ENCODE measurements around the gene HES6.
"Not testable (repeated sequence)": the region's sequence is repeated elsewhere in the genome, so short reads cannot be mapped to it uniquely, and the experiment has no call there.

The HES6 gene

DNA sequence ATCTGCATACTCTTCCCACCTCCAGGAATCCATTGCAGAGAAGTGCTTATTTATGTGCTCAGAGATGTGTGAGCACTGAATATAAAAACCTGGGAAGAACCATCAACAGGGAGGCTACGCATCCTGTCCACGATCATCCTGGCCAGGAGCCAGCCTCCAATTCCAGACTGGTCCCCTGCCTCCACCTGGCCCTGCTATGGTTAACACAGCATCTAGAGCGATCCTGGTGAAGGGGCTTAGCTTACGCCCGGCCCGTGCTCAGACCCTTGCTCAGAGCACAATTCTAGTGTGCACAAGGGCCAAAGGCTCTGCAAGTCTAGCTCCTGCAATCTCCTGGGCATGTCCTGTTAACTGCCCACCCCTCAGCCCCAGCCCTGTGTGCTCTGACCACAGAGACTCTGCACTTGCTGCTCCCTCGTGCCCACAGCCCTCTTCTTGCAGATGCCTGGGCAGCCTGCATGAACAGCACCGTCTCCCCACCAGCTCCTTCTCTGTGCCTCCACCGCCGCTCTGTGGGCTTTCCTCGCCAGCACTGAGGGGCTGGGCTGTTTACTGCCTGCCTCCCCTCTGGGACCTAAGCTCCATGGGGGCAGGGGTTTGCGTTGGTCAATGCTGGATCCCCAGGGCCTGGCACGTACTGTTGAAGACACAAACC is 42.1 kb upstream of the HES6 start:
- DNase-seq (ENCODE audit: insufficient read length, low spot score) (no peak), FAIRE-seq (no peak)
- no peak for TF ChIP-seq POLR2A (IDR thresholded peaks at IDR 0.05; ENCODE audit: low read depth, low read length)

DNA sequence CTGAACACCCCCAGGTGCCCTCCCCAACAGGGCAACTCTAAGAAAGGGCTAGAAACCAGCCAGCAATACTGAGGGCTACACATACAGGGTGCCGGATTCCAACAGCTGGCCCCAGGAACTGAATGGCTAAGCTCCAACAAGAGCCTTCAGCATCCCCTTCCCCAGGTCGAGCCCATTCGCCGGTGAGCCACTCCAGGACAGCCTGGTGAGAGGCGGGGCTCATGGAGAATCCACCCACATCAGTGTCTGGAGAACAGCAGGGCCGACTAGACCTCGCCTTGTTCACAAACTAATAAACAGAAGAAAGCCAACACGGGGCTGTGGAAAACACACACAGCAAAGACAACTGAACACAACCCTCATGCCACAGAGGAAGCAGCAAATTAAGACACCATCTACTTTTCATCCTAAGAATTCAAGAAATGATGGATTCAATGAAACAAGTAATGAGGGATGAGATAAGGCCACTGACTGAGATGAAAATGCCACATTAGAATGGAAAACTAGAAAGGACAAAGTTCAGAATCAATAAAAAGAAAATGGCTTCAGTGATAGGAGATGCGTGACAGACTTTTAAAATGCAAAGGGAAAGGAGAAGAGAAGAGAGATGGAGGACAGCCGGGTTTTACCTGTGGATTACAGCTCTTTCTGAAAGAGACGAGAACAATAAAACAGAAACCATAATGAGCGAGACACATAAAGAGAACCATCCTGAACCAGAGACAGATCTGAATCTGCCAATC is 40.4 kb upstream of the HES6 start:
- no peak for FAIRE-seq

DNA sequence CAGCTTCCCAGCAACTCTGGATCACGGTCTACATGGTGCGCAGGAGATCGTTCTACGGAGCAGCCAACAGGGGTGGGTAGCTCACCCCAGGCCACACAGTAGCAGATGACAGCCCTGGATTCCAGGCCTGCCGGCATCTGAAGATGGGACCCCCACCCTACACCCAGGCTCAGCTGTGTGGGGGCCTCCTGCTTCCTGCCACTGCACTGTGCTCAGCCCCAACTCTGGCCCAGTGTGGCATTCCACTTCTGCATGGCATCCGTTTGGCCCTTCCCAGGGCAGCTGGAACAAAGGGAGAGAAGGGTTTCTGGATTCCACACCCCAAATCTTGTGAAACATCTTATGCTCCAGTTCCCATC is 39.5 kb upstream of the HES6 start:
- no peak for TF ChIP-seq POLR2A (IDR thresholded peaks at IDR 0.05; ENCODE audit: low read depth, low read length)
- DNase-seq (ENCODE audit: insufficient read length, low spot score) (no peak), FAIRE-seq (no peak)

More for the DNA sequence above, 40.4 kb upstream of the HES6 start:
- no peak for DNase-seq (ENCODE audit: insufficient read length, low spot score)
- no peak for TF ChIP-seq POLR2A (IDR thresholded peaks at IDR 0.05; ENCODE audit: low read depth, low read length)

DNA sequence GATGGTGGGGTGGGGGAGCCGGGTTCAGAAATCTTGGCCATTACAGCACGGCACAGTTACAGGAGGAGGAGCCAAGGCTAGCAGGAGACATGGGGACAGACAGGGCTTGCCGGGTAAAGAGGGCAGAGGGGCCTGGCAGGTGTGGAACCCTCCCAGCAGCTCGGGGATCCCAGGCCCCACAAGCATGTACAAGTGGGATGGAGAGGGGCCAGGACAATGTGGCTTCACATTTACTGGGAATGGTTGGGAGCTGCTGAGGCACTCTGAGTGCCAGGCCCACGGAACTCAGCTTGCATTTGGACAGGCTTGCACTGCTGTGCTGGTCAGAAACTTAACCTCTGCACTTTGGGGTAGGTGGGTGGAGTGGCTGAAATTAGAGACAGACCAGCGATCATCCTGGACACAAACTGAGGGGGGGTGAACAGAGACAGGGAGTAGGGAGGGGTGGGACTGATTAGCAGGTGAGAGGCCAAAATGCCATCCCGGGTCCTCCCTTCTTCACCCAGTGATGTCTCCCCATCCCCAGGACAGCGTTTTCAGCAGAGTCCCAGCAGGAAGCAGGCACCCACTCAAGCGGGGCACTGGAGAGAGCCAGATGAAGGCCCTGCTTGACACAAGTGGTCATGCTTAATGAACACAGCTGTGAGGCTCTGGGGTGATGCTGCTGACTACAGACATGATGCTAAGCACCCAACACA is 38.9 kb upstream of the HES6 start:
- no peak for TF ChIP-seq POLR2A (IDR thresholded peaks at IDR 0.05; ENCODE audit: low read depth, low read length)
- DNase-seq (ENCODE audit: insufficient read length, low spot score) (no peak), FAIRE-seq (no peak)

DNA sequence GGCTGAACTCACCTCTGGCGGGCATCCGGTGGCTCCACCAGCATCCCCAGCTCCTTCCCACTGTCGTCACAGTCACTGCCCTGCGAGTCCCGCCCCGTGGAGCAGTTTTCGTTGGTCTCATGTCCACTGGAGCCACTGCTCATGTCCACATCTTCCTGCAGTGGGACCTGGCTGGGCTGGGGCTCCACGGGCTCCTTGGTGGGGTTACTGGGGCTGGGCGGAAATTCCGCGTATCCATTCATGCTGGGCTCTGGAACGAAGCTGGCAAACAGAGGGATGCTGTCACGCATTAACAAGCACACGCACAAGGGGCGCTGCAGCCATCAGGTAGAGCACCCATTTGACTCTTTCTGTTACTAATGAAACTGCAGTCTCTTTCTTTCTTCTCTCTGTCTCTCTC is 37.9 kb upstream of the HES6 start:
- no peak for TF ChIP-seq POLR2A (IDR thresholded peaks at IDR 0.05; ENCODE audit: low read depth, low read length)
- DNase-seq (ENCODE audit: insufficient read length, low spot score) = no peak
- no peak for FAIRE-seq

DNA sequence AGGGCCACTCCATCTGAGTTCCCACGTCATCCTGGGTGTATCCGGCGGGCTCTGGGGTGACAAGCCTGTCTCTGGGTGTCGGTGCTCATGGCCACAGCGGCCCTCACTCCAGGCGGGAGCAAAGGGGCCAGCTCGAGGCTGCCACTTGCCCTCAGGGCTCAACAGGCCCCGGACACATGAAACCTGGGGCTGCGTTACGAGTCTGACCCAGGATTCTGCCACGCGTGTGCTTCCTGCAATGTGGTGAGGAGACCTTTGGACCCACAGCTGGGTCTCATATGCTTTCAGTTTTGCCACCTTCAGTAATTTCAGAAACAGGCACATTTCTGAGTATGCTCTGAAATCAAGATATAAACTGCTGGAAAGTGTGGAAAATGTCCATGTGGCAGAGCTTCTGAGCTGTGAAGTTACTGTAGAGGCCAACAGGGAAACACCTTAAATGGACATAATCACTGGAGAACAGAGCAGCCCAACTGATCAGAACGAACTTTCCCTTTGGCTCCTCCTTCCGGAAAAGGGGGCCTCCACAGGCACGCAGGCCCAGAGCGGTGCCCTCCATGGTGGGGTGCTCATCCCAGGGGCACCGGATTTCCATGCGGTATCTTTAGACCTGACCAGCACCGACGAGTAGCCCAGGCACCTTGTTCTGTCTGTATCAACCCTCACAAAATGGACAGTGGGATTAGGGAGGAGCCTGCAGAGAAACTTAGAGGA is 34.5 kb upstream of the HES6 start:
- FAIRE-seq (no peak), DNase-seq (ENCODE audit: insufficient read length, low spot score) (no peak)
- no peak for TF ChIP-seq POLR2A (IDR thresholded peaks at IDR 0.05; ENCODE audit: low read depth, low read length)

DNA sequence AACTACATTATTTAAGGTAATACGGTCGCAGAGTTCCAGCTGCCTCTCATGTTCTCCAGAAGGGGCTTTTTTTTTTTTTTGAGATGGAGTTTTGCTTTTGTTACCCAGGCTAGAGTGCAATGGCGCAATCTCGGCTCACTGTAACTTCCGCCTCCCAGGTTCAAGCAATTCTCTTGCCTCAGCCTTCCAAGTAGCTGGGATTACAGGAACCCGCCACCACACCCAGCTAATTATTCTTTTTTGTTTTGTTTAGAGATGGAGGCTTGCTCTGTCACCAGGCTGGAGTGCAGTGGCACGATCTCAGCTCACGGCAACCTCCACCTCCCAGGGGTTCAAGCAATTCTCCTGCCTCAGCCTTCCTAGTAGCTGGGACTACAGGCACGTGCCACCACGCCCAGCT is 33.6 kb upstream of the HES6 start:
- FAIRE-seq; DNase-seq (ENCODE audit: insufficient read length, low spot score): not testable (repeated sequence)

DNA sequence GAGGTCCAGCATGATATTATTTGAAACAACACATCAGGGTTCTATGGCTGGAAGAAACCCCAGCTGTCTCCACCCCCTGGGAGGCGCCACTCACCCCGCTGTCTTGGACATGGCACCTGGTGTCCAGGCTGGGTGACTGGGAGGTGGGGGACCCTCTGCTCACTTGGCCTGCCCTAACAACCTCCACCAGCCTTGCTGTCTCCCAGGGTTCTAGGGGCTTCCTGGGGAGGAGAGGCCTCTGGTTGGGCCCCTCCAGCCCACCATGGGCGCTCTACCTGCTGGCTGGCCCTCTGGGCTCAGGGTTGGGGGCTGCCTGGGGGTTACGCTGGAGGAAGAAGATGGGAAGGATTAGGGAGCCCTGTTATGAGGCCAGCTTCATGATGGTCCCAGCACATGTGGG is 32.3 kb upstream of the HES6 start:
- FAIRE-seq (no peak), DNase-seq (ENCODE audit: insufficient read length, low spot score) (no peak)
- no peak for TF ChIP-seq POLR2A (IDR thresholded peaks at IDR 0.05; ENCODE audit: low read depth, low read length)

DNA sequence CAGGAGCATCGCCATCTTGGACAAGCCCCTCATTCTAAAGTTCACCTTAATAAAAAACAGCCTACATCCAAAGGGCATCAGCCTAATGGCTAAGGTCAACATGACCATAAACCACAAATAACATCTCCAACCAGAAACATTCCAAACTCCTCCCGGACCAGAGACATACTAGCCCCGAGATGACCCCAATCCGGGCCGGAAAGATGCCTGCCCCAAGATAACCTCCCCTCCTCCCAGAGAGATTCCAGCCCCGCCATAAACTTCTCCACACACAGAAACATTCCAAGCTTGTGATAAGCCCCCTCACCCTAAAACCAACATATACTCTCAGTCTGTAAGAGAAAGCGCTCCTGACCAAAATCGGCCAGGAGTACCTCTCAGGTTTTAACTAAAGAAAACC is 31.8 kb upstream of the HES6 start:
- DNase-seq (ENCODE audit: insufficient read length, low spot score); FAIRE-seq: not testable (repeated sequence)

DNA sequence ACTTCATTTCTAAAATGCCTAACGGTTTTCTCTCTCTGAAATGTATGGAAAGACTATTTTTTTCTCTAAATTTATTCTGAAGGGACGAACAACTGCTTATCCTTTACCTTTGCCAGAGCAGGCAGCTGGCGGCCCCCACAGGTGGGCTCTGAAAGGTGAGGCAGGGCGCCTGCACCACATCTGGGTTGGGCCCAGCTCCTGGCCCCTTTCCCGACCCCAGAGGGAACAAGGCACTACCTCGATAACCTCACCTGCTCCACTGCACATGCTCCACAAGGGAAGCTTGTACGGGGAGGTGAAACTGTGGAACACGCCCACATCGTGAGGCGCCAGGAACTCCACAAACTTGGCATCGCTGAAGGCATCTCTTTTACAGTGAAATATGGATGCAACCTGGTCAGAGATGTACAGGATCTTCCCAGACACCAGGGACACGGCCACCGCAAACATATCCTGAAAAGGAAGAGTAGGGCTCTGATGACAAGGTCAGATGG is 31.3 kb upstream of the HES6 start:
- DNase-seq (ENCODE audit: insufficient read length, low spot score) (no peak), FAIRE-seq (no peak)
- no peak for TF ChIP-seq POLR2A (IDR thresholded peaks at IDR 0.05; ENCODE audit: low read depth, low read length)

DNA sequence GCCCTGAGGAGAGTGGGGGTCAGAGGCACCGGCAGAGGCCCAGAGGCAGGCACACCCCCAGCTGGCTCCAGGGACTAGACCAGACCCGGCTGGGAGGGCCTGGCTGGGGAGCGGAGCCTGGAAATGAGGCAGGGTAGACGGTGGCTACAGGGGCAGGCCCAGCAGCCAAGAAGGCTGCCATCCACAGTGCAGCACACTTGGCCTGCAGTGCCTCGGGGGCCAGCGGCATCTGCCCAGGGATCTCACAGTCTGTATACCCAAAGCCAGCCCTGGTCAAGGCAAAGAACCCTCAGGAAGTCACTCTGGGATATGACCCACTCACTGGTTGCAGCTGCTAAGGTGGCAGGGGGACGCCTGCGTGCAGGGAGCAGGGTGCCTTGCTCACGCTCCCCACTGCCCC is 30.8 kb upstream of the HES6 start:
- DNase-seq (ENCODE audit: insufficient read length, low spot score) (no peak), FAIRE-seq (no peak)
- no peak for TF ChIP-seq POLR2A (IDR thresholded peaks at IDR 0.05; ENCODE audit: low read depth, low read length)

DNA sequence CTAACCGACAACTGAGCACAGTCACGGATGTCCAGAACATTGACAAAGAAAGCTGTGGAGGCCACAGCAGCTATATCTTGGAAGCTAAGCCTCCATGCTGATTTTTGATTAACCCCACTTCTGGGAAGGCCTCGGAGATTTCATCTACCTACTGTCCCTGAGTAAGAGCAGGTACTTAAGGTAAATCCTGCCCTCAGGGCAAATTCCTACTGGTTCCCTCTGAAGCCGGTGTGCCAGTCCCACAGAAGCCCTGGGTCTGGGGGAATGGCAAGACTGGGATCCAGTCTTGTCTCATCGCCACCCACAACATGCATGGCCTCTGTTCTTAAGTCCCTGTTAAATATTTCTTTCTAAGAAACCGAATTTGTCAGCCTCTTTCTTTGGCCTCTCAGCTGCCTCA is 29.9 kb upstream of the HES6 start:
- TF ChIP-seq POLR2A (IDR thresholded peaks at IDR 0.05; ENCODE audit: low read depth, low read length) = no peak
- DNase-seq (ENCODE audit: insufficient read length, low spot score) (no peak), FAIRE-seq (no peak)

DNA sequence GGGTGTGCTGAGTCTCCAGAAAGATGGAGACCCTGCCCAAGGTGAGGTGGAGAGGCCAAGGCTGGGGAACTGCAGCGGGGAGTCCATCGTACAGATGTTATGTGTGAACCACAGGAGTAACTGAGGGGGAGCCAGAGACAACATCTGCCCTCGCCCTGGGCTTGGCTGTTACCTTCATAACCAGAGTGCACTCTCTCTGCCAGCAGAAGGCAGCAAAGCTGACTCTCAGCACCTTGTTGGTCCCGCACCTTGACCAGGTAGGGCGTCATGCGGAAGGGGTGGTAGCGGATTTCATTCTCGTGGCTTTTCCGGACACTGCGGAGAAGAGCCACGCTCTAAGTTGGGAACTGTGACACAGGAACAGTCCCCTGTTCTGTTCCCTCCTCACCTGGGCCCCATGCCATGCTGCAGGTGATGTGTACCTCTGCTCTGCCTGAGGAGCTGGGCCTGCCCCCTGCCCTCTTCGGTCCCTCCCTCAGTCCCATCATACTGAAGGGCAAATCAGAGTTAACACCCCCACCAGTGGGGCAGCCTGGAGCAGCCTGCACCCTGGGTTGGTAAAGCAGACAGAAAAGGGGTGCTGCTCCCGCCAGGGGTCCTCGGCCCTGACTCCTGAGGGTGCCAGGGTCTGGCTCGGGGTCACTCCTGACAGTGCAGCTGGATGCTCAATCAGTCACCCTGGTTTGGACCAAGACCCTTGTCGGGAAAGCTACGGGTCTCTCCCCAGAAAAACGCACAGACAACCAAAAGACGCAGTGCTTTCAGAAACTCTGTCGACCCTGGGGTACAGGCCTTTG is 28.2 kb upstream of the HES6 start:
- FAIRE-seq = no peak
- DNase-seq (ENCODE audit: insufficient read length, low spot score) = no peak
- no peak for TF ChIP-seq POLR2A (IDR thresholded peaks at IDR 0.05; ENCODE audit: low read depth, low read length)

Measured in H54 (cell line).